Upper lobe of left lung (tissue), 4 donors: ENCODE measurements around the gene ZFHX3.

Experiments used
- CTCF ChIP-seq, 6 experiments: fragments of 450-650 bp in 4 of 6; fragments of 200-600 bp in 2 of 6; sonication (generic) in 2 of 6; IDR thresholded peaks; one replicate each; pipeline ENCODE4 v1.5.1; 2016 to 2019; ENCODE audit warnings: antibody characterized with exemption in 6 of 6
- EP300 ChIP-seq, 4 donors: sonication (generic); formaldehyde crosslinking; IDR thresholded peaks; one replicate each; pipeline ENCODE4 v1.5.1; 2017; ENCODE audit warnings: antibody characterized with exemption in 4 of 4, control low read depth in 2 of 4
- POLR2A ChIP-seq, 4 donors: fragments of 450-650 bp; IDR thresholded peaks; one replicate each; pipeline ENCODE4 v1.5.1; 2016 to 2017; ENCODE audit warnings: antibody characterized with exemption in 4 of 4, mild to moderate bottlenecking in 2 of 4
- POLR2AphosphoS5 ChIP-seq, 2 donors: sonication (generic); formaldehyde crosslinking; IDR thresholded peaks; one replicate each; pipeline ENCODE4 v1.5.1; 2017; ENCODE audit warnings: antibody characterized with exemption in 2 of 2

- no peak for TF ChIP-seq POLR2A (IDR thresholded peaks at IDR 0.05)
- TF ChIP-seq CTCF (IDR thresholded peaks at IDR 0.05) = no peak
- TF ChIP-seq EP300 (IDR thresholded peaks at IDR 0.05) = no peak
- TF ChIP-seq POLR2AphosphoS5 (IDR thresholded peaks at IDR 0.05) = no peak
Observed at GRCh38 chr16:73021866-73022495, 25.9 kb downstream of the ZFHX3 start.
